ENCODE data around the gene PTAR1.

Gene PTAR1

GRCh38 chr9:69743930-69744329, 15.9 kb downstream of the PTAR1 start:
- no peak for DNase-seq (ENCODE audit: low read depth)

GRCh38 chr9:69740872-69741505, 18.8 kb downstream of the PTAR1 start:
- no peak for TF ChIP-seq CTCF (IDR thresholded peaks at IDR 0.05; ENCODE audit: control insufficient read depth, extremely low read depth, insufficient read depth)
- no peak for DNase-seq (ENCODE audit: low read depth)
- H3K4me3 ChIP-seq (ENCODE audit: low read depth, low read length): no peak overlapping the region

More at GRCh38 chr9:69743930-69744329, 15.9 kb downstream of the PTAR1 start:
- no peak overlapping the region for H3K4me3 ChIP-seq (ENCODE audit: low read depth, low read length)
- TF ChIP-seq CTCF (IDR thresholded peaks at IDR 0.05; ENCODE audit: control insufficient read depth, extremely low read depth, insufficient read depth): no peak

GRCh38 chr9:69731348-69731747, 28.5 kb downstream of the PTAR1 start:
- no peak overlapping the region for H3K4me3 ChIP-seq (ENCODE audit: low read depth, low read length)
- DNase-seq (ENCODE audit: low read depth): no peak
- TF ChIP-seq CTCF (IDR thresholded peaks at IDR 0.05; ENCODE audit: control insufficient read depth, extremely low read depth, insufficient read depth): no peak

- no peak for TF ChIP-seq CTCF (IDR thresholded peaks at IDR 0.05; ENCODE audit: control insufficient read depth, extremely low read depth, insufficient read depth)
- H3K4me3 ChIP-seq (ENCODE audit: low read depth, low read length): no peak overlapping the region
- no peak for DNase-seq (ENCODE audit: low read depth)
Observed at GRCh38 chr9:69719983-69720382, 39.8 kb downstream of the PTAR1 start.

GRCh38 chr9:69719367-69719766, 40.4 kb downstream of the PTAR1 start:
- H3K4me3 ChIP-seq (ENCODE audit: low read depth, low read length): no peak overlapping the region
- no peak for TF ChIP-seq CTCF (IDR thresholded peaks at IDR 0.05; ENCODE audit: control insufficient read depth, extremely low read depth, insufficient read depth)
- no peak for DNase-seq (ENCODE audit: low read depth)

GRCh38 chr9:69718218-69718617, 41.6 kb downstream of the PTAR1 start:
- no peak for DNase-seq (ENCODE audit: low read depth)
- H3K4me3 ChIP-seq (ENCODE audit: low read depth, low read length): no peak overlapping the region
- no peak for TF ChIP-seq CTCF (IDR thresholded peaks at IDR 0.05; ENCODE audit: control insufficient read depth, extremely low read depth, insufficient read depth)

GRCh38 chr9:69715825-69716224, 44.0 kb downstream of the PTAR1 start:
- TF ChIP-seq CTCF (IDR thresholded peaks at IDR 0.05; ENCODE audit: control insufficient read depth, extremely low read depth, insufficient read depth): no peak
- DNase-seq (ENCODE audit: low read depth): peak; percentile 25

More at GRCh38 chr9:69715825-69716224, 44.0 kb downstream of the PTAR1 start:
- no peak overlapping the region for H3K4me3 ChIP-seq (ENCODE audit: low read depth, low read length)
